HG03521 (cell line): ENCODE measurements around the gene SEBOX.
"Not testable (repeated sequence)": the region's sequence is repeated elsewhere in the genome, so short reads cannot be mapped to it uniquely, and the experiment has no call there.

ENCODE experiments used
- ATAC-seq: cut with Tn5 transposase; IDR thresholded peaks from one replicate; pipeline ENCODE4 v1.9.1; 2021; ENCODE audit warnings: mild to moderate bottlenecking, moderate library complexity; ENCODE audit not compliant: unreplicated experiment

The SEBOX gene

DNA sequence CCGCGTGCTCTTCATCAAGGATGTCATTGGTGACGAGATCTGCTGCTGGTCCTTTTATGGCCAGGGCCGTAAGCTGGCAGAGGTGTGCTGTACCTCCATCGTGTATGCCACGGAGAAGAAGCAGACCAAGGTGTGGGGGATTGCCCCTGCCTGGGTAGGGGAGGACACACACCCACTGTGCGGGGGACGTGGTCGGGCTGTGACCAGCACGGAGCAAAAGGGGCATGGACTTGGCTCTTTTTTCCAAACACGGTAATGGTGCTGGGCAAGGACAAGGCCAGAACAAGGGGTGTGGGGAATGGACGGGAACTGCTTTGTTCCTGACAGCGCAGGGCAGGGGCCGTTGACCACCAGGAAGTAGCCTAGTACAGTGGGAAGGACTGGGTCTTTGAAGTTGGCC is 22.7 kb downstream of the SEBOX start:
- no peak for ATAC-seq

DNA sequence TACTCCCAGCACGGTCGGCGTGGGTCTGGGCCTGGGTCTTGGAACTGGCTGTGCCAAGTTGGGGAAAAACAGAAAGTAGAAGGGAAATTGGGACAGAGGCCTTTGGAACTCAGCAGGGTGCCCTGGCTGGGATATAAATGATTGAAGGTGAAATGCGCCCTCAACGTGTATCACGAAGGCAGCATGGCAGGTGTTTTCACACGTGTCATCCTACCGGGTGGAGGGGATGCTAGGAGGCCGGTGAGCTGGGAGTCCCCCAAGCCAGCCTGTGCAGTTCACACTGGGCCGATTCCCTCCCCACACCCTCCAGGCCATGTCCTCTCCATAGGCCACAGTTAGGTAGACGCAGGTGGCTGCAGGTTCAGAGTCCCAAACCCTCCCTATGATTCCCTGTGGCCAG is 23.5 kb downstream of the SEBOX start:
- no peak for ATAC-seq

DNA sequence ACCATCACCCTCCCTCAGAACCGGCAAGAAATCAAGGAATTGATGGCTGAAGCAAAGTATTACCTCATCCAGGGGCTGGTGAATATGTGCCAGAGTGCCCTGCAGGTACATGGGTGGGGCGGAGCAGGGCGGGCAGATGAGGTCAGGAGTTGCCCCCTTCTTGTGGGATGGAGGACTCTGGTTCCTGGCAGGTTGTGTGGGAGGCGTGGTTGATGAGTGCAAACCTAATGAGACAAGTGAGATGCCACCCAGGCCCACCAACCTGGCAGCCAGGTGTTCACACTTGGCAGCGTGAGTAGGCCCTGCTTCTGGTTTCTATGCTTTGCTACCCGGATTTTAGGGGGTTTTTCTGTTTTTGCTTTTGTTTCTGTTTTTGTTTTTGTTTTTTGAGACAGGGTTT is 24.6 kb downstream of the SEBOX start:
- ATAC-seq, result no peak

DNA sequence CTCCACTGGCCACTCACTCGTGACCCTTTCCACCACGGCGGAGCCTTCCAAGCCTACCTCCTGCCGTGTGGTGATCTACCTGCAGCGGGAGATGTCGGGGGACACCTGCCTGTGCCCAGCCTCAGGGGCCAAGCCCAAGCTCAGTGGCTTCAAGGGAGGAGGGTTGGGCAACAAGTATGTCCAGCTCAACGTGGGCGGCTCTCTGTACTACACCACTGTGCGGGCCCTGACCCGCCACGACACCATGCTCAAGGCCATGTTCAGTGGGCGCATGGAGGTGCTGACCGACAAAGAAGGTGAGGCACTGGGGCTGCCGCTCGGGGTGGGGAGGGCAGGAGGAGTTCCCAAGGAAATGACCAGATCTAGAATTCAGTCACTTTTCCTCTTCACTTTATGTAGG is 25.6 kb downstream of the SEBOX start:
- no peak for ATAC-seq

DNA sequence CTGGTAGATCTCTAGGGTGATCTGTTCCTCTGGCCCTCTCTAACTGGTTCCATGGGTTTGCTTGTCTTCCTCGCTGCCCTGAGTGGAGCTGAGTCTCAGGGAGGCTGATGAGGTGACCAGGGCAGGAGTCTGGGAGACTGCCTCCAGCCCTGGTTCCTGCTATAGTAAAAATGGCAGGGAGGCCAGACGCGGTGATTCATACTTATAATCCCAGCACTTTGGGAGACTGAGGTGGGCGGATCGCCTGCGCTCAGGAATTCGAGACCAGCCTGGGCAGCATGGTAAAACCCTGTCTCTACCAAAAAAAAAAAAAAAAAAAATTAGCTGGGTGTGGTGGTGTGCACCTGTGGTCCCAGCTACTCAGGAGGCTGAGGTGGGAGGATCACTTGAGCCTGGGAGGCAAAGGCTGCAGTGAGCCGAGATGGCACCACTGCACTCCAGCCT is 26.2 kb downstream of the SEBOX start:
- ATAC-seq, result not testable (repeated sequence)

DNA sequence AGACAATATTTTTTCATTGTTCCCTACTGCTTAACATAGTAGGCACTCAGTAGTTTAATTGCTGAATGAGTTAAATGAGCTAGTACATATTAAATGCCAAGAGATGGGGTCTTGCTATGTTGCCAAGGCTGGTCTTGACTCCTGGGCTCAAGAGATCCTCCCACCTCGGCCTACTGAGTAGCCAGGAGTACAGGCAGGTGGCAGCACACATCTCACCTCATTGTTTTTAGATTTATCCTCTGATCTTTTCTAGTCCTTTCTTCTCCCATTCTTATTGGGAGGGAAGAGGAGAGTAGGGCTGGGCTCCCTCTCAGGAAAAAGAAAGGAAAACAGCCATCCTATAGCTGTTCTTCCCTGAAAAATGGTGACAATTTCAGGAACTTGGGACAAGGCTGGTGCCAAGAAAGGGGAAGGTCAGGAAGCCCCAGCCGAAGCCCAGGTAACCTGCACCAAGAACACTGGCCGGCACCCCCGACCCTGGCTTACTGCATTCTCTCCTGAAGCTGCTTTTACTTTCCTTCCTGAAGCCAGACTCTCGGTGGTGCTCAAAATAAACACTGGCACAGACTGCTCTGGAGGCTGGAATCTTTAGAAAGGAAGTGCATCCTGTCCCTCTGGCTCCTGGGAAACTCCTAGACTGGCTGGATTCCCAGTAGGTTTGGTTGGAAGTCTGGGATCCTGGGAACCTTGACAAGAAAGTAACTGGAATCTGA is 26.8 kb downstream of the SEBOX start:
- ATAC-seq, result no peak

DNA sequence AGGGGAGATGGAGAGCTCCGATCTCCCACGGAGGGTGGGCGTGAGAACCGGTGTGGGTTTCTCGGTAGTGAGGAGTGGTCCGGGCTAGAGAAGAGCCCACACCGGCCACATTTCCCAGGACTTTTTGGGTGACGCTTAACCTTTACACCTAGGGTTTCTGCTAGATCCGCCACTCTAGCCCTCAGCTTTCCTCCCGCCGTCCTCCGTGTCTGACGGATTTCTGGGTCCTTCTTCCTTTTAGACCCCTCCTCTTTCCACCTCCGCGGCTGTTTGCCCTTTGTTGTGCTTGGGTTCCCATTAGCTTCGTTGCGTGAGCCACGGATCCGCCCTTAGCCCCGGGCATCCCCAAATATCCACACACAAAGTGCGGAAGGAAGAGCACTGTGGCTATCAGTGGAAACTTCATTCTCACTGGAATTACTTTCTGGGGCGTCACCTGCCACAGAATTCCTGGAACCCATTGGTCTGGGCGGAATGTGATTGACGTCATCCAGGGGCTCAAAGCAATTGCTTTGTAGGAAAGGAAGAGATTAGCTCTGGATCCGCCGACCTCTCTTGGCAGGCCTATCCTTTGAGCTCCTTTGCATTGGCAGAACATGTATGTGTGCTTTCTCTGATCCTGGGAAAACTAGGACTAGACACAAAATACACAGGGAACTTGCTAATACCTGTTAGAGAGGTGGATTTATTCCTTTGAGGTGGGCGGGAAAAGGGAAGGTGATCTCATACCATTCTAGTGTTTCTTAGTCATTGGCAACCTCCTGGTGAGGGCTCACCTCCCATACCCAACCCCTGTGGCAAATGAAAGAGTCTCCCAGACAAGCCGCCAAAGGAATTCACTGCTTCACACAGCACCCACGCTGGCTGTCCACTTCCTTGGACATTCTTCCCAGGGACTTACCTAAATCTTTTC is 28.8 kb downstream of the SEBOX start:
- no peak for ATAC-seq

DNA sequence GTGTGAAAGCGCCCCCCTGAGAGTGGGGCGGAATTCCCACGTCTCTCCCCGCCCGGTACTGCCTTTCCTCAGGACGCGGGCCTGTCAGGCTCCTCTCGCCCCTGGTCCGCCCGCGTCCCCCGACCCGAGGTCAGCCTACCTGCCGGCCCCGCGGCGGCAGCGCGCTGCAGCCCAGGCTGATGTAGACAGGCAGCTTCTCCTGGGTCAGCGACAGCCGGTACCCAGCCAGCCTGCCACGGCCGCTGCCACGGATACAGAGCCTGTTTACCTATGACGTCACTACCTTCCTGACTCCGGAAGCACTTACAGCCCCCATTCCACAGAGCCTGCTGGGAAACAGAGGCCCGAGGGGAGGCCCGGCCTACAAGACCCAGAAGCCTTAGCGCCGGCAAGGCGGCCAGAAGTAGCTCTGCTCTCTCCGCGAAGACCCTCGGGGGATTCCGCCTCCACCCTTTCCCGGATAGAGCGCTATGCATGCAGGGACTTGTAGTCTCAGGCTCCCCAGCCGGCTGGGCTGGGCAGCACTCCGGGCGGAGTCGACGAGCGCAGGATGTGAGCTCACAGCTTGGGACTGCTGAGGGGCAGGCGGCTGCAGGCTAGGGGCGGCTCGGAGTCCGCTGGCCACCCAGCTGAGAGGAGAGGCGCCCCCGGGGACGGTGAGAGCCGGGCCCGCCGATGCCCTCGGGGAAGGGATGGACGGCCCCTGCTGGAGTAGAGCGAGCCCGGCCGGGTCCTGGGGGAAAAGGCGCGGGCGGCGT is 29.6 kb downstream of the SEBOX start, which contains the start of the genes IFT20 and TNFAIP1:
IFT20 (minus strand) TSS at position 272 of the 758 bp plus-strand sequence. CDS start 3,487 bp downstream, outside the sequence.
TNFAIP1 (plus strand) TSS at position 561 of the 758 bp plus-strand sequence. CDS start 3,761 bp downstream, outside the sequence.
- peak; percentile 93 for ATAC-seq

DNA sequence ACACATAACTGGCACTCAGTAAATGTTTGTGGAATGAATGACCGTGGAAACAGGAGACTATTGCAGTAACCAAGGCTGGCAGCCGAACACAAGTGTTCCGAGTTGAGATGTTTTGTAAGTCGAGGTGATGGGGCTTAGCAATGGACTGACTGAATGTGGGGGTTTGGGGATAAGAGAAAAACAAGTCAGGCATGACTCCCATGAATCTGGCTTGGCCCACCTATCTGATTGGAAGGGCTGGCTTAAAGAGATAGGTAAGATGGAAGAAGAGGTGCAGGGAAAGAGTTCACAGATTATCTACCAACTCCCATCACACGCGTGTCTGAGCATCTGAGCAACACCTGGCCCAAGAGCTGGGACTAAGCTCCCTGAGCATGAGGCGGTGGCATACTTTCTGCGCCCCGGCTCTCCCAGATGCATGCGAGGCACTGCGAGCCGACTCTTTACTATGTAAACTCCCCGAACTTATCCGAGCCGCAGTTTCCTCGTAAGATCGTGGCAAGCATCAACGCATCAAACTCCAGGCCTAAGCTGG is 30.3 kb downstream of the SEBOX start:
- no peak for ATAC-seq

DNA sequence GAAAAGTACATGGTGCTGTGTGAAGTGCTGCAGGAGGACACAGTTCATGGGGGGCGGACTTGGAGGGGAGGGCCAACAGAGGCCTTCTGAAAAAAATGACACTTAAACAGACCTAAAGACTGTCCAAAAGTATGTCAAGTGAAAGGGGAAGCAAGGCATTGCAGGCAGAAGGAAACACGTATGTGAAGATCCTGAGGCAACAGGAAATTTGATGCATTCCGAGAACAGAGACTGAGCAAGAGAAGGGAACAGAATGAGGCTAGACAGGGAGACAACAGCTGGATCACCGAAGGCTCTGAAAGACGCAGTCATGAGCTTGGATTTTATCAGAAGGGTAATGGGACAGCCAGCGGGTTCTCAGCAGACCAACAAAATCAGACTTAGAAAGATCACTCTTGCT is 30.8 kb downstream of the SEBOX start:
- no peak for ATAC-seq

DNA sequence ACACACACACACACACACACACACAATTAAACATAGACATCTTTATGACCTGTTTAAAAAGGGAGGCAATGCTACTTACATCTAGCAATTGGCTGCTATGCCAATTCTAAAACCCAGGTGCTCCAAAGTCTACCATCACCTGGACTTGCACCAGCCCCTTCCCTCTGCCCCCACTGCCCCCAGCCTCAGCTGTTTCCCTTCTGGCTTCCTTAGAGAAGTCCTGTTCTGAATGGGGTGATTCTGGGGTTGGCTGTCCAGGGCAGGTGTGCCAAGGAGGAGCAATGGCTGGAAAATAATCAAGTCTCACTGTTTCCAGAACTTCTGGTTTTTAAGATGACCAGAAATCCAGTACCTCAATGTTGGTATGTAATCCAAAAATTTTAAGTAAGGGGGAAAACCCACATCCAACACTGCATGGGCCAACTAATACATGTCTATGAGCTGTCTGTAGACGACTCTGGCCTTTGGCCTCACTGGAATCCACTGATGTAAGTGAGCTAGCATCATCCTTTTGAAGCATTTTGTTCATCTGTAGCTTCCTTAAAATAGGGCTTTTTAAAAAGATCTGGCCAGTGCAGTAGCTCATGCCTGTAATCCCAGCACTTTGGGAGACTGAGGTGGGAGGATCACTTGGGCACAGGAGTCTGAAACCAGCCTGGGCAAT is 31.8 kb downstream of the SEBOX start:
- no peak for ATAC-seq

DNA sequence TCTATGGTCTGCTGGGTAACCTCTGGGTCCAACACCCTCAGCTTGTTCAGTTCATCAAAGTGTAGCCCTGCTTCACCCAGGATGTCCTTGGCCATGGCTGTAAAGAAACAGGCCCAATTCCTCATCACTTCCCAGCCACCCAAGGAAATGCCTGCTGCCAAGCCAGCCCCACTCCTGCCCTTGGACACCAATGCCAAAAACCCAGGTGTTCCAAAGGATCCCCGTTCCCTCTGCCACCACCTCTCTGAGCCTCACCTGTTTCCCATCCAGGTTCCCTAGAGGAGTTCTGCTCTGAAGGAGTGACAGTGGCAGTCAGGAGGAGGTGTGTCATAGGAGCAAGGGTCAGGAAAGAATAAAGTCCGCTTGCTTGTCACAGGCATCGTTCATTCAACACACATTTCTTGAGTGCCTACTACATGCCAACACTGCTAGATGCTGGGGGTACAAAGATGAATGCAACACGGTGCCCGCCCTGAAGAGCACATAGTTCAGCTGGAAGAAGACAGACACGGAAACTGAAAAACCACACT is 33.0 kb downstream of the SEBOX start:
- ATAC-seq, result no peak

DNA sequence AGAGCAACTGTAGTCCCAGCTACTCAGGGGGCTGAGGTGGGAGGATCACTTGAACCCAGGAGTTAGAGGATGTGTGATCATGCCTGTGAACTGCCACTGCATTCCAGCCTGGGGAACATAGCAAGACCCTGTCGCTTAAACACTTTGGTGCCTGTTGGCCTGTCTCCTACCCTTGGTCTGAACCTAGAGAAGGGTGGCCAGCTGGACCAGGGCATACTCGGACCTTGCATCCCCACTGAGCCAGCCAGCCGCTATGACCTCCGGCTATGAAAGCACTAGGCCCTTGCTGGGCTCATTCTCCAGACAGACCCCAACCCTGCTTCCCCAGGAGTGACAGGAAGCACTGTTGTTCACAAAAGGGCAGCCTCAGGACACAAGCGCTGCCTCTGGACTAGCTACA is 34.3 kb downstream of the SEBOX start:
- ATAC-seq, result no peak

DNA sequence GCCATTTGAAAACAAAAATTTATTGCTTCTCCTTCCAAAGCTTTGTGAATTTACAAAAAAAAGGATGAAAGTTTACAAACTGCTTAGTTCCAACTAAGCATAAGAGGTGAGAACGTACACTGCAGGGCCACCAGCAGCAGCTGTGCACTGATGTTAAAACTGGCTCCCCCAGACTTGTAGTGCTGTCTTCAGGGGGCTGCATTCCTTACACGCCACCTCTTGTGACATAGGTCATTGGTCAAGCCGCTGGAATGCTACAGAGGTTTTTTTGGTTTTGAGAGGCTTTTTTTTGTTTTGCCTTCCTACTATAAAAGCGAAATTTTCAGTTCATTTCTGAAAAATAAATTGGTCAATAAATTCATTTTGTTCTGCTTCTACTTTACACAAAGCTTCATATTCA is 36.7 kb downstream of the SEBOX start:
- no peak for ATAC-seq

DNA sequence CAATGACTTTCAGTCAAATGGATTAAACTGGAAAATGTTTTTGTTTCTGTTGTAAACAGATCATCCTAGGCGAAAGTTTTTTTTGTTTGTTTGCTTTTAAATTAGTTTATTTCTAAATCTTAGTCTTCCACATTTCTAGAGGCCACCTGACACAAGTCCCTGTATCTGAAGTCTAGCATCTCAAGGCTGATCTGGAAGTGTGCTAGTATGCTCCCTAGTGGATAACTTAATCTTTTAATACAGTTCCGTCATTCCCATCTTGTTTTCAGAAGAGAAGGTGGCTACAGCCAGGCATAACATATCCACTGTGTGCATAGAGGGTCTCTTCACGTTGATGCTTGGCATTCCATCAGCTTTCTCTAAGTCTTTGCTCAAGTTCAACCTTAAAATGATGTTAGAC is 37.3 kb downstream of the SEBOX start:
- ATAC-seq, result no peak

DNA sequence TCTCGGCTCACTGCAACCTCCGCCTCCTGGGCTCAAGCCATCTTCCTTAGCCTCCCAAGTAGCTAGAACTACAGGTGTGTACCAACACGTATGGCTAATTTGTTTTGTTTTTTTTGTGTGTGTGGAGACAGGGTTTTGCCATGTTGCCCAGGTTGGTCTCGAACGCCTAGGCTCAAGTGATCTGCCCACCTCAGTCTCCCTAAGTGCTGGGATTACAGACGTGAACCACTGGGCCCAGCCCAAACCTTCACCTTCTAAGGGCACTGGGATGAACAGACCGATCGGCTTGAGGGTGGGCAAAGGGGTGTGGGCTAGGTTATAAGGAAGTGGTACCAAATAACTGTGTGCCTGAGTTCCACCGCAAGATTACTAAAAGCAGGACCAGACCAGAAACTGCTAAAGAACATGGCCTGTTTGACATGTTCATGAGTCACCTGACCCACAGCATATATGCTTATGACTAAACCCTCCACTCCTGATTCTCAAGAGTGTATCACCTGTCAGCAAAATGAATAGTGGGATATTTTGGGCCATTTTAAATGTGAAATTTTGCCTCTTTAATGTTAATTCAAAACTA is 37.9 kb downstream of the SEBOX start:
- ATAC-seq, result no peak

DNA sequence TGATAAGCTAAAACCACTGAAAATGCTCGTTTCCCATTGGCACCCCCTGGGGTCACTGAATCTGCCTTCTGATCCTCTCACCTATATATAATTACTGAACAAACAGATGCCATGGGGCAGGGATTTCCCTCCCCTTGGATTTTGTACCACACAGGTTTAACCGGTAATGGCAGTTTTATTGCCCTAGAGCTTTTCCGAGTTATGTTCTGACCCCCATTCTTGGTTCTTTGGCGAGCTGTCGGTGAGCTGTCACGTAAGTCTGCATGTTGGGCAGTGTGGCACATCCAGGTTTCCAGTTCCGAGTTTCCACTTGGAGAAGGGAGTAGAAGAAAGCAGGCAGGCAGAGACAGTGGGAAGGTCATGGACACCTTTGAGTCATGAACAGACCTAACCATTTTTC is 38.9 kb downstream of the SEBOX start:
- ATAC-seq, result no peak

DNA sequence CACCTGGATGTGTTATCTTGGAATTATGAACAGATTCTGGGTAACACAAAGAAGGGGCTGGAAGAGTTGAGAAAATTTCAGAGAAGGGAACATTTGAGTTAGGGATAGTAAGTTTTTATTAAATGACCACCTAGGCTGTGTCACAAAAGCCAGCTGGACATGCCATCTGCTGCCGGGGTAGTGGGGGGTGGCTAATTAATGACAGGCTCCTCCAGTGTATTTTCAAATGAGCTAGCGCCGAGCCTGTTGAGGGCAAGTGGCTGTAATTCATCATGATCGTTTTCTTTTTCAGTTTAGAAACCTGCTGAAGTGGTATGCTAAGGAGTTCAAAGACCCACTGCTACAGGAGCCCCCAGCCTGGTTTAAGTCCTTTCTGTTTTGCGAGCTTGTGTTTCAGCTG is 39.8 kb downstream of the SEBOX start:
- no peak for ATAC-seq

DNA sequence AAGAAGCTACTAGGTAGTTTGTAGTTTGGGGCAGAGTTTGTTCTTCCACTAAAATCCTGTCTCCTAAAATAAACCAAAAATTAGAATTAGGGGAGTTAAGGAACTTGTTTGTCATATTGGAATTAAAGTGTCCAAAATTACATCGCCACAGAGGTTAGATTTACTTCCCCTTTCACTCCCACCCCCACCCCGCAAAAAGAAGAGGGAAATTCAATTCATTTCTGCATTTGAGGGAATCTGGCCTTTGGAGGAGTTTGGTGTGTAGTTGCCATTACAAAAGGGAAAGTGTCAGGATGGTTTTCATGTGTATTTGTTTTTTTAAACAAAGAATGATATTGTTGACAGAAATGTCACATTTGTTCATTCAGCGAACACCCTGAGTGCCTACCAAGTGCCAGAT is 40.2 kb downstream of the SEBOX start:
- ATAC-seq, result no peak

DNA sequence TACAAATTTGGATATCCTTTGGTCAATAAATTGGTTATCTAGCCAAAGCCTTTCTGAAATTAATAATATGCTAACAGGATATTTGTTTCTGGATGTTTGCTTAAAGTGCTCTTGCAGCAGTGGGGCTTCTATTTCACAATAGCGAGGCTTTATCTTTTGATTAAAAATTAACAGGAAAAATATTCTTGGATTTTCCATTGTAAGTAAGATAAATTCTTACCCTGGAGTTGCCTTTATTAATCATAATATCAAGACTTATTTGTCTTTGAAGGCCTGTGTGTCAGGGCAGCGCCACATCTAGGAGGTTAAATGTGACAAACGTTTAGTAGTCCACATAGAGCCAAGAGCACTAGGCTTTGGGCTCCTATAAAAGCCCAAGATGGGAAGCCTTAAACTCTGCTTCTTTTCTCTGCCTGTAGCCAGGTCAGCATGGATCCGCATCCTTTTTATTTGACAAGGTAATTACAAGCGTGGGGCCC is 40.7 kb downstream of the SEBOX start:
- ATAC-seq, result no peak
